GM19395 (cell line): Measurements from ENCODE around the gene PDE8A.
"Not testable (repeated sequence)": the region's sequence is repeated elsewhere in the genome, so short reads cannot be mapped to it uniquely, and the experiment has no call there.

Experiments used
- ATAC-seq: cut with Tn5 transposase; IDR thresholded peaks from one replicate; pipeline ENCODE4 v1.9.1; 2021; ENCODE audit warnings: mild to moderate bottlenecking, moderate library complexity; ENCODE audit not compliant: unreplicated experiment

PDE8A gene

GRCh38 chr15:85008474-85009260 lies 27.0 kb downstream of the PDE8A start:
- ATAC-seq: no peak

- no peak for ATAC-seq
Observed at GRCh38 chr15:85009435-85009834, 27.8 kb downstream of the PDE8A start.

GRCh38 chr15:85010071-85010385 lies 28.4 kb downstream of the PDE8A start:
- no peak for ATAC-seq

- ATAC-seq: no peak
Observed at GRCh38 chr15:85010386-85011159, 28.9 kb downstream of the PDE8A start.

GRCh38 chr15:85011160-85011571 lies 29.5 kb downstream of the PDE8A start:
- ATAC-seq: no peak

- ATAC-seq: not testable (repeated sequence)
Observed at GRCh38 chr15:85011724-85012123, 30.1 kb downstream of the PDE8A start.

GRCh38 chr15:85013785-85014184 lies 32.1 kb downstream of the PDE8A start:
- no peak for ATAC-seq

- ATAC-seq: no peak
Observed at GRCh38 chr15:85014932-85015331, 33.3 kb downstream of the PDE8A start.

- ATAC-seq: no peak
Observed at GRCh38 chr15:85016275-85016674, 34.6 kb downstream of the PDE8A start.

- ATAC-seq: no peak
Observed at GRCh38 chr15:85019815-85020590, 38.3 kb downstream of the PDE8A start.

- ATAC-seq: no peak
Observed at GRCh38 chr15:85021409-85021808, 39.8 kb downstream of the PDE8A start.

GRCh38 chr15:85022860-85023403 lies 41.3 kb downstream of the PDE8A start:
- no peak for ATAC-seq

- ATAC-seq: no peak
Observed at GRCh38 chr15:85024003-85024402, 42.3 kb downstream of the PDE8A start.

GRCh38 chr15:85024509-85025336 lies 43.1 kb downstream of the PDE8A start:
- ATAC-seq: no peak

GRCh38 chr15:85025516-85026251 lies 44.0 kb downstream of the PDE8A start:
- no peak for ATAC-seq

- peak; percentile 41 for ATAC-seq
Observed at GRCh38 chr15:85026304-85027032, 44.8 kb downstream of the PDE8A start.

- peak; percentile 8 for ATAC-seq
Observed at GRCh38 chr15:85027033-85027380, 45.4 kb downstream of the PDE8A start.

- no peak for ATAC-seq
Observed at GRCh38 chr15:85027421-85027820, 45.8 kb downstream of the PDE8A start.

- ATAC-seq: no peak
Observed at GRCh38 chr15:85028416-85028815, 46.8 kb downstream of the PDE8A start.
